Stimulated activated CD4-positive, alpha-beta T cell treated with anti-CD3 and anti-CD28 coated beads, Interleukin-12 subunit alpha, Interleukin-12 subunit beta, amount 100 ng/mL, for 48 hours (primary cell): ENCODE data around the gene FAM47A.

Experiments used
- DNase-seq, 3 donors: peaks; one replicate each; pipeline ENCODE4 v3.0.0-alpha.2; 2020; ENCODE audit warnings: low read depth in 2 of 3, low spot score in 1 of 3

The FAM47A gene

GRCh38 chrX:34132028-34132427 is at the start of gene FAM47A:
Gene FAM47A, minus strand, starts transcription at chrX:34132314. Its CDS starts 36 bp downstream, at chrX:34132278.
- DNase-seq, result no peak

GRCh38 chrX:34147345-34147744 is 15.2 kb upstream of the FAM47A start:
- DNase-seq, result no peak

DNA sequence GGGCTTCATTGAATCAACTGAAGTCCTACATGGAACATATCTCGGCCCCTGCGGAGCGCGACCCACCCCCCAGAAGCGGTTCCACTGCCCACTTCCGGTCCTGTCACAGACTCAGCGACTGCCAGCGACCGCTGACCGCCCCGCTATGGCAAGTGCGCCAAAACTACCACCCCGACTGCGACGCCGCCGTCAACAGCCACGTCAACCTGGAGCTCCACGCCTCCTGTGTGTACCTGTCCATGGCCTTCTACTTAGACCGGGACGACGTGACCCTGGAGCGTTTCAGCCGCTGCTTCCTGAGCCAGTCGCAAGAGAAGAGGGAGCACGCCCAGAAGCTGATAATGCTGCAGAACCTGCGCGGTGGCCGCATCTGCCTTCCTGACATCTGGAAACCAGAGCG is 14.8 kb upstream of the FAM47A start:
- DNase-seq, result no peak

DNA sequence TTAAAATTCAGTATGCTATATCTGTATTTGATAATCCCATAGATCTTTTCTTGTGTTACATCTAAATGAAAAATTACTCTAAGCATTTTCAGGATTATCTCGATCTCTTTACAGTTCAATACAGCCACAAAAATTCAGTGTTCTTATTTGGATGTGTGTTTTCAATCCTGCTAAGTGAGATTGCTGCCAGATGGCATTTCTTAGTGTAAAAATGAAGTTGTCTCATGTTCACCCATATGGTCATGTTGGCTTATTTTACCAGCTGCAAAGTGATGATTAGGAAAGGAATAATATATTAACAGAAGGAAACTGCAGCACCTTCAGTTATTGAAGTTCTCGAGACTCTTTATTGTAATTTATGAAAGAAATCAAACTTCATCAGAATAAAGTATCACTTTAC is 12.1 kb upstream of the FAM47A start:
- no peak for DNase-seq

GRCh38 chrX:34140816-34141215 is 8.7 kb upstream of the FAM47A start:
- no peak for DNase-seq

DNA sequence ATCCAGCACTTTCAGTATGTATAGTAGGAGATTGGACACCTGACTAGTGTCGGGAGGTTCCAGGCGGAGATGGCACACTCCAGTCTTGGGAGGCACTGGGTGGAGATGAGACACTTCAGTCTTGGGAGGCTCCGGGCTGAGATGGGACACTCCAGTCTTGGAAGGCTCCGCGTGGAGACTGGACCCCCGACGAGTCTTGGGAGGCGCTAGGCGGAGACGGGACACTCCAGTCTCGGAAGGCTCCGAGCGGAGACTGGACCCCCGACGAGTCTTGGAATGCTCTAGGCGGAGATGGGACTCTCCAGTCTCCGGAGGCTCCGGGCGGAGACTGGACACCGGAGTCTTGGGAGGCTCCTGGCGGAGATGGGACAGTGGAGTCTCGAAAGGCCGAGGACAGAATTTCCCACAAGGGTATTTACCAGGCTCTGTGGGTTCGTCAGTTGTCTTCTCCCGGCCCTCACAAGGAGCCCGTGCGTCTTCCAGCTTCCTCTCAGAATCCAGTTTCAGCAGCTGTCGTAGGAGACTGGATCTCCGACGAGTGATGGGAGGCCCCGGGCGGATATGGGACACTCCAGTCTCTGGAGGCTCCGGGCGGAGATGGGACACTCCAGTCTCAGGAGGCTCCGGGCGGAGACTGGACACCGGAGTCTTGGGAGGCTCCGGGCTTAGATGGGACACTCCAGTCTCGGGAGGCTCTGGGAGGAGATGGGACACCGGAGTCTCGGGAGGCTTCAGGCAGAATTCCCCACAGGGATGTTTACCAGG is 952 bp downstream of the FAM47A start:
- no peak for DNase-seq

DNA sequence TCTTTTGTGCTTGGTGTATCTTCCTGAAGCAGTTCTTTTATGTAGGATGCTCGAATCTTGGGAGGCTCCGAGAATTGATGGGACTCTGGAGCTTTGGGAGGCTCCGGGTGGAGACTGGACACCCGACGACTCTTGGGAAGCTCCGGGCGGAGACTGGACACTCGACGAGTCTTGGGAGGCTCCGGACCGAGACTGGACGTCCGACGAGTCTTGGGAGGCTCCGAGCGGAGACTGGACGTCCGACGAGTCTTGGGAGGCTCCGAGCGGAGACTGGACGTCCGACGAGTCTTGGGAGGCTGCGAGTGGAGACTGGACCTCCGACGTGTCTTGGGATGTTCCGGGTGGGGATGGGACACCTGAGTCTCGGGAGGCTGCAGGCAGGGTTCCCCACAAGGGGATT is 1.6 kb downstream of the FAM47A start:
- DNase-seq, result no peak

DNA sequence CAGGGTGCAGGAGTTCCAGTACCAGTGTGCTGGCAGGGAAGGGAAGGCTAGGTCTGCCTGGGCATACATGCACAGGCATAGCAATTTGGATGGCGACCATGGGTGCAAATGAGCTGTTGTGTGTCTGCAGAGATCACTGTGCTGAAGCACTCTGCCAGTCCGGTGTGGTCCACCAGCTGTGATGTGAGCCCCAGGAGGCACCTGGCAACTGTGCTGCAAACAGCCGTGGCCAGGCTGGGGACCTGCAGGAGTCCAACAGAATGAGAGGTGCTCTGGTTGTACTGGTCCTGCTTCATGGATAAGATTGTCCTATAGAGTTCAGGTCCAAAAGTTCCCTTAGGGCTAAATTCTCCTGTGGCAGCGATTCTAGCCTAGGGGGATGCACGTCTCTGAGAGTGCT is 6.1 kb downstream of the FAM47A start:
- DNase-seq, result no peak

- no peak for DNase-seq
Observed at GRCh38 chrX:34119122-34119521, 13.0 kb downstream of the FAM47A start.

- DNase-seq, result no peak
Observed at GRCh38 chrX:34112459-34112858, 19.7 kb downstream of the FAM47A start.
